ENCODE measurements around the gene B3GALNT1.

DNA sequence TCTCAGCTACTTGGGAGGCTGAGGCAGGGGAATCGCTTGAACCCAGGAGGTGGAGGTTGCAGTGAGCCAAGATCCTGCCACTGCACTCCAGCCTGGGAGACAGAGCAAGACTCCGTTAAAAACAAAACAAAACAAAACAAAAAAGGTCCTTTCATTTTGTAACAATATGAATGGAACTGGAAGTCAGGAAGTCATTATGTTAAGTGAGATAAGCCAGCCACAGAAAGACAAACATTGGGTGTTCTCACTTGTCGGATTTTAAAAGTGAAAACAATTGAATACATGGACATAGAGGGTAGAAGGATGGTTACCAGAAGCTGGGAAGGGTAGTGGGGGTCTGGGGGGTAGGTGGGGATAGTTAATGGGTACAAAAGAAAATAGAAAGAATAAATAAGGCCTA, 12.5 kb upstream of the B3GALNT1 start:
- TF ChIP-seq POLR2A (IDR thresholded peaks at IDR 0.05) = no peak
- TF ChIP-seq, protein P1, sequence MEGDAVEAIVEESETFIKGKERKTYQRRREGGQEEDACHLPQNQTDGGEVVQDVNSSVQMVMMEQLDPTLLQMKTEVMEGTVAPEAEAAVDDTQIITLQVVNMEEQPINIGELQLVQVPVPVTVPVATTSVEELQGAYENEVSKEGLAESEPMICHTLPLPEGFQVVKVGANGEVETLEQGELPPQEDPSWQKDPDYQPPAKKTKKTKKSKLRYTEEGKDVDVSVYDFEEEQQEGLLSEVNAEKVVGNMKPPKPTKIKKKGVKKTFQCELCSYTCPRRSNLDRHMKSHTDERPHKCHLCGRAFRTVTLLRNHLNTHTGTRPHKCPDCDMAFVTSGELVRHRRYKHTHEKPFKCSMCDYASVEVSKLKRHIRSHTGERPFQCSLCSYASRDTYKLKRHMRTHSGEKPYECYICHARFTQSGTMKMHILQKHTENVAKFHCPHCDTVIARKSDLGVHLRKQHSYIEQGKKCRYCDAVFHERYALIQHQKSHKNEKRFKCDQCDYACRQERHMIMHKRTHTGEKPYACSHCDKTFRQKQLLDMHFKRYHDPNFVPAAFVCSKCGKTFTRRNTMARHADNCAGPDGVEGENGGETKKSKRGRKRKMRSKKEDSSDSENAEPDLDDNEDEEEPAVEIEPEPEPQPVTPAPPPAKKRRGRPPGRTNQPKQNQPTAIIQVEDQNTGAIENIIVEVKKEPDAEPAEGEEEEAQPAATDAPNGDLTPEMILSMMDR (IDR thresholded peaks at IDR 0.05) = no peak

All from breast epithelium (tissue), 3 donors.